Suppressor macrophage treated with lipopolysaccharide for 1 hour (primary cell): Measurements from ENCODE around the gene CDH15.
"Not testable (repeated sequence)": the region's sequence is repeated elsewhere in the genome, so short reads cannot be mapped to it uniquely, and the experiment has no call there.

ENCODE experiments used
- DNase-seq, 3 donors: peaks; one replicate each; pipeline ENCODE4 v3.0.0-alpha.2; 2020 to 2022

The CDH15 gene

GRCh38 chr16:89242795-89243200, 71.2 kb downstream of the CDH15 start:
- no peak for DNase-seq

GRCh38 chr16:89243664-89244063, 72.1 kb downstream of the CDH15 start:
- no peak for DNase-seq

- DNase-seq = not testable (repeated sequence)
Measured at GRCh38 chr16:89244264-89244663, 72.7 kb downstream of the CDH15 start.

DNA sequence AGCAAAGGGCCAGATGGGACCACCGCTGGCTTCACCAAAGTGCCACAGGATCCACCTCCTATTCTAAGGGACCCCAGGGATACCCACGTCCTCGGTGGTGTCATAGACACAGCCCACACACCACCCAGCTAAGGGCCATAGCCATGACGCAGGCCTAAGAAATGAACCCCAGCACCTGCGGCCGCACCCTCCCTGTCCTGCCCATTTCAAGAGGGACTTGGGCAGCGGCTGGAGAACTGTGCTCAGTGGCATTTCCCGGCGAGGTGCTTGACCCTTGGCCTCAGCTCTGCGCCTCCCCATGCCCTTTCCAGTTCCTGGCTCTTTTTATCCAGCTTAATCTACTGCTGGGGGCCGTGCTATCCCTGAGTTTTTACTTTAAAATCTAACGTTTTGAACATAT, 73.2 kb downstream of the CDH15 start:
- no peak for DNase-seq
